B cell (primary cell): ENCODE results near the gene PKDREJ. TPM values are rescaled to one million over a fixed set of nuclear protein-coding genes. Genes with fewer than 3 reads are reported as not detected.

Source experiments
- ATAC-seq: fragments of 200-7000 bp; cut with Tn5 transposase; one replicate; pipeline ENCODE4 v1.10.0; 2021; ENCODE audit warnings: low read depth, mild to moderate bottlenecking, moderate number of reproducible peaks, moderate library complexity
- CTCF ChIA-PET: fragments of 350-600 bp; sonication (Branson Sonifier 250); formaldehyde crosslinking; loops from one replicate; lab custom pipeline; 2021; ENCODE audit warnings: antibody characterized with exemption, inconsistent platforms; lab: Charles Lee
- POLR2A ChIA-PET: fragments of 350-600 bp; sonication (Branson Sonifier 250); formaldehyde crosslinking; loops from one replicate; lab custom pipeline; 2021; ENCODE audit warnings: antibody characterized with exemption; lab: Charles Lee
- DNase-seq: peaks from one replicate; pipeline ENCODE4 v3.0.0; 2013
- H2AFZ ChIP-seq: 2 replicates; pipeline ENCODE4 v1.6.1; 2012; ENCODE audit warnings: mild to moderate bottlenecking, low read depth, low read length; ENCODE audit not compliant: insufficient read depth, poor library complexity, severe bottlenecking
- H3K27ac ChIP-seq, 2 donors: 1 replicate in 1 of 2; 2 replicates in 1 of 2; pipeline ENCODE4 v1.5.1; 2012 to 2013; ENCODE audit warnings: low read length in 2 of 2, mild to moderate bottlenecking in 2 of 2, moderate library complexity in 1 of 2
- H3K27me3 ChIP-seq, 4 experiments: fragments of 200-600 bp in 1 of 4; sonication (generic) in 1 of 4; replicated peaks in 1 of 4; 1 replicate in 2 of 4; 2 replicates in 2 of 4; pipeline versions ENCODE4 v1.6.1 to v1.7.0; 2013 to 2016; ENCODE audit warnings: low read length in 3 of 4, mild to moderate bottlenecking in 2 of 4, mixed read lengths in 1 of 4, moderate library complexity in 1 of 4; ENCODE audit not compliant: insufficient read depth in 4 of 4, control insufficient read depth in 3 of 4; ENCODE audit errors: control extremely low read depth in 1 of 4
- H3K36me3 ChIP-seq, 2 experiments: replicated peaks in 1 of 2; 1 replicate in 1 of 2; 2 replicates in 1 of 2; pipeline versions ENCODE4 v1.6.1 to v1.7.1; 2013; ENCODE audit warnings: low read length in 1 of 2; ENCODE audit not compliant: insufficient read depth in 2 of 2, control insufficient read depth in 1 of 2; ENCODE audit errors: control extremely low read depth in 1 of 2, extremely low read depth in 1 of 2
- H3K4me1 ChIP-seq, 2 donors: fragments of 200-600 bp in 1 of 2; sonication (generic) in 1 of 2; 1 replicate in 1 of 2; 2 replicates in 1 of 2; pipeline versions ENCODE4 v1.5.1 to v1.6.1; 2013 to 2017; ENCODE audit warnings: low read length in 2 of 2; ENCODE audit not compliant: control insufficient read depth in 2 of 2, insufficient read depth in 2 of 2
- H3K4me2 ChIP-seq: replicated peaks from 2 replicates; pipeline ENCODE3; 2012; ENCODE audit warnings: mild to moderate bottlenecking, low read depth, low read length; ENCODE audit not compliant: poor library complexity, severe bottlenecking
- H3K4me3 ChIP-seq, 5 experiments: fragments of 200-600 bp in 1 of 5; sonication (generic) in 1 of 5; 1 replicate in 3 of 5; 2 replicates in 2 of 5; pipeline versions ENCODE4 v1.5.1 to v1.7.0; 2011 to 2016; ENCODE audit warnings: low read length in 4 of 5, mild to moderate bottlenecking in 4 of 5, low read depth in 2 of 5, control low read depth in 1 of 5, moderate library complexity in 1 of 5; ENCODE audit not compliant: insufficient read depth in 1 of 5; ENCODE audit errors: control extremely low read depth in 1 of 5, extremely low read depth in 1 of 5
- H3K79me2 ChIP-seq: fragments of 200-600 bp; sonication (generic); one replicate; pipeline ENCODE4 v1.6.0; 2016; ENCODE audit warnings: low read length; ENCODE audit not compliant: control insufficient read depth, insufficient read depth
- H3K9ac ChIP-seq: fragments of 200-600 bp; sonication (generic); 2 replicates; pipeline ENCODE4 v1.6.1; 2017; ENCODE audit warnings: mild to moderate bottlenecking, low read length, moderate library complexity
- H3K9me3 ChIP-seq, 3 donors: one replicate each; pipeline versions ENCODE4 v1.6.1 to v1.7.1; 2013; ENCODE audit warnings: low read length in 2 of 3; ENCODE audit not compliant: control insufficient read depth in 2 of 3, insufficient read depth in 1 of 3; ENCODE audit errors: control extremely low read depth in 1 of 3
- H4K20me1 ChIP-seq: 2 replicates; pipeline ENCODE4 v1.6.0; 2012; ENCODE audit warnings: mild to moderate bottlenecking, low read length; ENCODE audit not compliant: insufficient read depth, control insufficient read depth, poor library complexity, severe bottlenecking
- H3K27ac Mint-ChIP-seq: one replicate; pipeline ENCODE4 v1.8.0; 2021; ENCODE audit warnings: mixed read lengths
- H3K27me3 Mint-ChIP-seq: one replicate; pipeline ENCODE4 v1.8.0; 2021; ENCODE audit warnings: mixed read lengths
- H3K4me1 Mint-ChIP-seq: one replicate; pipeline ENCODE4 v1.8.0; 2021; ENCODE audit warnings: mixed read lengths
- H3K4me3 Mint-ChIP-seq: one replicate; pipeline ENCODE4 v1.8.0; 2021; ENCODE audit warnings: mixed read lengths
- H3K9me3 Mint-ChIP-seq: one replicate; pipeline ENCODE4 v1.8.0; 2022; ENCODE audit warnings: mixed read lengths; ENCODE audit not compliant: insufficient read depth
- EZH2 ChIP-seq: IDR thresholded peaks from 2 replicates; pipeline ENCODE4 v1.6.1; 2012; ENCODE audit warnings: borderline replicate concordance, low read depth, mild to moderate bottlenecking, moderate library complexity, low read length; ENCODE audit not compliant: insufficient read depth, poor library complexity, severe bottlenecking
- WGBS: methylation state at CpG from one replicate; pipeline ENCODE4 v1.1.5; 2013; ENCODE audit warnings: missing lambda C conversion rate; ENCODE audit not compliant: insufficient coverage; 5-methylcytosine and 5-hydroxymethylcytosine counted together
- intact Hi-C: fragments of 100-400 bp; cut with micrococcal nuclease; formaldehyde crosslinking; loops from one replicate; pipeline ENCODE4 v1.10.0; 2022
- polyA plus RNA-seq: library from polyadenylated mRNA; depleted of rRNA; stranded (reverse); fragments of >200 nt; gene quantifications from 2 replicates; pipeline ENCODE4 v1.2.3, GENCODE V29; 2012
- total RNA-seq, 2 donors: library from RNA; stranded (reverse); fragments of 120-200 nt in 1 of 2; gene quantifications; 1 replicate in 1 of 2; 2 replicates in 1 of 2; pipeline versions ENCODE4 v1.2.3 to v1.2.4, GENCODE V29; 2013 to 2022
- TF ChIP-seq, protein P1 (sequence below): fragments of 200-600 bp; IDR thresholded peaks from one replicate; pipeline ENCODE4 v1.8.0; 2022; ENCODE audit warnings: antibody characterized with exemption, mild to moderate bottlenecking

PKDREJ gene
- total and polyA plus RNA-seq, 2 donors (not counting 1 experiment from before 2014, with no cell fraction given): not detected

DNA sequence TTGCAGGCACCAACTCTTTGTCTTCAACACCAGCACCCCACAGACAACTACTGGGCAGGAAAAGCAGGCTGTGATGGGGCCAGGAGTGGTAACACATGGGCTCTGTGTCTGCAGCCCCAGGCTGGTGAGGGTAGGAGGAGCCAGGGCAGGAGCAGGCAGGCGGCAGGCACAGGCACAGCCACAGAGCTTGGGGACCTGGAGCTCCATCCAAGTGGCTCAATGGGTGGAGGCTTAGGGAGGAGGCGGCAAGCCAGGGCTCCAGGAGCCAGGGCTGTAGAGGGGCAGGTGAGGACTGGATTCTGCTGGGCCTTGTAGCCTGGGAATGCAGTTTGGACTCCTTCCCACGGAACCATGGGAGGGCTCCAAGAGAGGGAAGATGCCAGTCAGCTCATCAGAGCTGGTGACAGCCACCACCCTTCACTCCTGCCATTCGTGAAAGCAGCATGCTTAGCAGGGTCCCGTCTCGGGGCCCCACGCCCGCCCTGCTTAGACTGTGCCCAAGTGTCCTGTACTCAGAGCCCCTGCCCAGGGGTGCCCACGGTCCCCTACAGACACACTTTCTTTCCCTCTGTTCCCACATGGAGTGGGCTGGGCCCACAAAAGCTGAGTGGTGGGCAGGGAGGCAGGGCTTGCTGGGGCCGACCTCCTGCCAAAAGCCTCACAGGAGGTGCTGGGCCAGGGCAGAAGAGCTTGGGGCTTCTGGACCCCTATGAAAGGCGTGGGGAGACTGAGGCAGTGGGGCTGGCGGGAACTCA lies 17.1 kb upstream of the PKDREJ start:
- H3K27ac ChIP-seq: peak overlapping the region in 1 of 2 donors; percentile 55
- intact Hi-C loops: no loop called here
- H3K4me1 ChIP-seq: peaks cover 0 to 29% of the 10 kb centered on the region in 2 donors
- H2AFZ ChIP-seq: no peak overlapping the region
- CTCF ChIA-PET: interaction anchor here (1.2 kb wide), 1 partner anchor 36 kb away, joined by 3 read pairs; no protein-coding TSS in a partner anchor
- H3K4me1 Mint-ChIP-seq: peaks cover 16% of the 10 kb centered on the region
- POLR2A ChIA-PET: interaction anchor here (0.6 kb wide), 2 partner anchors 10 to 27 kb away, joined by 3 read pairs; no protein-coding TSS in a partner anchor
- no peak for TF ChIP-seq EZH2
- TF ChIP-seq, protein P1, sequence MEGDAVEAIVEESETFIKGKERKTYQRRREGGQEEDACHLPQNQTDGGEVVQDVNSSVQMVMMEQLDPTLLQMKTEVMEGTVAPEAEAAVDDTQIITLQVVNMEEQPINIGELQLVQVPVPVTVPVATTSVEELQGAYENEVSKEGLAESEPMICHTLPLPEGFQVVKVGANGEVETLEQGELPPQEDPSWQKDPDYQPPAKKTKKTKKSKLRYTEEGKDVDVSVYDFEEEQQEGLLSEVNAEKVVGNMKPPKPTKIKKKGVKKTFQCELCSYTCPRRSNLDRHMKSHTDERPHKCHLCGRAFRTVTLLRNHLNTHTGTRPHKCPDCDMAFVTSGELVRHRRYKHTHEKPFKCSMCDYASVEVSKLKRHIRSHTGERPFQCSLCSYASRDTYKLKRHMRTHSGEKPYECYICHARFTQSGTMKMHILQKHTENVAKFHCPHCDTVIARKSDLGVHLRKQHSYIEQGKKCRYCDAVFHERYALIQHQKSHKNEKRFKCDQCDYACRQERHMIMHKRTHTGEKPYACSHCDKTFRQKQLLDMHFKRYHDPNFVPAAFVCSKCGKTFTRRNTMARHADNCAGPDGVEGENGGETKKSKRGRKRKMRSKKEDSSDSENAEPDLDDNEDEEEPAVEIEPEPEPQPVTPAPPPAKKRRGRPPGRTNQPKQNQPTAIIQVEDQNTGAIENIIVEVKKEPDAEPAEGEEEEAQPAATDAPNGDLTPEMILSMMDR: no peak
- ATAC-seq: no peak
- H3K27ac Mint-ChIP-seq: peak overlapping the region; percentile 56
- H3K4me3 Mint-ChIP-seq: no peak overlapping the region
- no peak overlapping the region for H3K4me3 ChIP-seq
- no peaks in the 10 kb centered on the region for H3K27me3 Mint-ChIP-seq
- no peaks in the 10 kb centered on the region for H3K79me2 ChIP-seq
- WGBS: 97% methylated on average over 11 of the region's 12 CpGs
- no peak overlapping the region for H3K9ac ChIP-seq
- no peaks in the 10 kb centered on the region for H3K9me3 Mint-ChIP-seq
- no peaks in the 10 kb centered on the region for H3K9me3 ChIP-seq
- H4K20me1 ChIP-seq: no peaks in the 10 kb centered on the region
- peaks cover 0 to 16% of the 10 kb centered on the region in 2 experiments for H3K36me3 ChIP-seq
- no peak for DNase-seq
- no peak overlapping the region for H3K4me2 ChIP-seq
- H3K27me3 ChIP-seq: no peaks in the 10 kb centered on the region
